K562 (cell line): ENCODE data around the gene ROS1.

Source experiments
- CHD2 ChIP-seq: IDR thresholded peaks from 2 replicates; pipeline ENCODE4 v1.6.1; 2011; ENCODE audit warnings: low read depth, low read length
- EP300 ChIP-seq: IDR thresholded peaks from 2 replicates; pipeline ENCODE4 v1.6.1; 2012; ENCODE audit warnings: low read length, improper control_type of control experiment
- HNRNPL ChIP-seq: fragments of 200-400 bp; formaldehyde crosslinking; IDR thresholded peaks from 2 replicates; pipeline ENCODE4 v1.6.1; 2017; ENCODE audit warnings: low read depth, mild to moderate bottlenecking, low read length
- LARP7 ChIP-seq: fragments of 450-650 bp; IDR thresholded peaks from 2 replicates; pipeline ENCODE4 v1.6.1; 2016
- POLR2A ChIP-seq: fragments of 450-650 bp; conservative IDR thresholded peaks from 2 replicates; pipeline ENCODE4 v1.6.1; 2016
- POLR2AphosphoS5 ChIP-seq: IDR thresholded peaks from 2 replicates; pipeline ENCODE4 v1.6.1; 2011; ENCODE audit warnings: mild to moderate bottlenecking, low read depth, low read length, moderate library complexity; ENCODE audit not compliant: control insufficient read depth, insufficient read depth
- ZNF143 ChIP-seq: sonication (generic); formaldehyde crosslinking; IDR thresholded peaks from 2 replicates; pipeline ENCODE4 v1.9.0; 2022; ENCODE audit warnings: mild to moderate bottlenecking, missing genetic modification reagents
- TF ChIP-seq, protein P1 (sequence below): IDR thresholded peaks from 3 replicates; pipeline ENCODE4 v1.6.1; 2011; ENCODE audit warnings: borderline replicate concordance, mild to moderate bottlenecking, moderate library complexity; ENCODE audit not compliant: insufficient read length; ENCODE audit errors: extremely low read depth
- TF ChIP-seq, protein P2 (sequence below), 3 experiments: IDR thresholded peaks in 2 of 3; conservative IDR thresholded peaks in 1 of 3; 2 replicates each; pipeline ENCODE4 v1.5.1; 2011 to 2012; ENCODE audit warnings: low read length in 3 of 3, mild to moderate bottlenecking in 3 of 3, control low read depth in 2 of 3, improper control_type of control experiment in 1 of 3, inconsistent platforms in 1 of 3, low read depth in 1 of 3, mixed read lengths in 1 of 3, moderate library complexity in 1 of 3; ENCODE audit not compliant: insufficient read depth in 2 of 3

DNA sequence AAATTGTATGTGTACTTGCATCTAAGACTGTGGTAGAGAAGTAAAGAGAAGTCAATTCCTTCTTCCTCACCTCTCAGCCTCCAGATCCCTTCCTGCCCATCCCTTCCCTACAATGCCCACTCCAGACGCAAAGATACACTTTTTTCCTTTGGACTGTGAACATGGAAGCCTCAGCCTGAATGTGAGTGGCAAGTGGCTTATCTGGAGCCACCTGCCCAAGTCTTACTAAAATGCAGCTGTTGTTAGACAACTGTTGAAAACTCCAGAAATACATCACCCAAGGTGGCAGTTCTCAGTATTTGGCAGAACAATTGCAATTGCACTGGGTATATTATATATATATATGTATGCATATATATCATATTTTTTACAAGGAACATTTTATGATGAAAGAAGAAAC lies 152.9 kb downstream of the ROS1 start:
- TF ChIP-seq, protein P1, sequence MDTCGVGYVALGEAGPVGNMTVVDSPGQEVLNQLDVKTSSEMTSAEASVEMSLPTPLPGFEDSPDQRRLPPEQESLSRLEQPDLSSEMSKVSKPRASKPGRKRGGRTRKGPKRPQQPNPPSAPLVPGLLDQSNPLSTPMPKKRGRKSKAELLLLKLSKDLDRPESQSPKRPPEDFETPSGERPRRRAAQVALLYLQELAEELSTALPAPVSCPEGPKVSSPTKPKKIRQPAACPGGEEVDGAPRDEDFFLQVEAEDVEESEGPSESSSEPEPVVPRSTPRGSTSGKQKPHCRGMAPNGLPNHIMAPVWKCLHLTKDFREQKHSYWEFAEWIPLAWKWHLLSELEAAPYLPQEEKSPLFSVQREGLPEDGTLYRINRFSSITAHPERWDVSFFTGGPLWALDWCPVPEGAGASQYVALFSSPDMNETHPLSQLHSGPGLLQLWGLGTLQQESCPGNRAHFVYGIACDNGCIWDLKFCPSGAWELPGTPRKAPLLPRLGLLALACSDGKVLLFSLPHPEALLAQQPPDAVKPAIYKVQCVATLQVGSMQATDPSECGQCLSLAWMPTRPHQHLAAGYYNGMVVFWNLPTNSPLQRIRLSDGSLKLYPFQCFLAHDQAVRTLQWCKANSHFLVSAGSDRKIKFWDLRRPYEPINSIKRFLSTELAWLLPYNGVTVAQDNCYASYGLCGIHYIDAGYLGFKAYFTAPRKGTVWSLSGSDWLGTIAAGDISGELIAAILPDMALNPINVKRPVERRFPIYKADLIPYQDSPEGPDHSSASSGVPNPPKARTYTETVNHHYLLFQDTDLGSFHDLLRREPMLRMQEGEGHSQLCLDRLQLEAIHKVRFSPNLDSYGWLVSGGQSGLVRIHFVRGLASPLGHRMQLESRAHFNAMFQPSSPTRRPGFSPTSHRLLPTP = no peak
- no peak for TF ChIP-seq LARP7
- TF ChIP-seq CHD2 = no peak
- TF ChIP-seq POLR2AphosphoS5 = no peak
- TF ChIP-seq POLR2A = no peak
- TF ChIP-seq, protein P2, sequence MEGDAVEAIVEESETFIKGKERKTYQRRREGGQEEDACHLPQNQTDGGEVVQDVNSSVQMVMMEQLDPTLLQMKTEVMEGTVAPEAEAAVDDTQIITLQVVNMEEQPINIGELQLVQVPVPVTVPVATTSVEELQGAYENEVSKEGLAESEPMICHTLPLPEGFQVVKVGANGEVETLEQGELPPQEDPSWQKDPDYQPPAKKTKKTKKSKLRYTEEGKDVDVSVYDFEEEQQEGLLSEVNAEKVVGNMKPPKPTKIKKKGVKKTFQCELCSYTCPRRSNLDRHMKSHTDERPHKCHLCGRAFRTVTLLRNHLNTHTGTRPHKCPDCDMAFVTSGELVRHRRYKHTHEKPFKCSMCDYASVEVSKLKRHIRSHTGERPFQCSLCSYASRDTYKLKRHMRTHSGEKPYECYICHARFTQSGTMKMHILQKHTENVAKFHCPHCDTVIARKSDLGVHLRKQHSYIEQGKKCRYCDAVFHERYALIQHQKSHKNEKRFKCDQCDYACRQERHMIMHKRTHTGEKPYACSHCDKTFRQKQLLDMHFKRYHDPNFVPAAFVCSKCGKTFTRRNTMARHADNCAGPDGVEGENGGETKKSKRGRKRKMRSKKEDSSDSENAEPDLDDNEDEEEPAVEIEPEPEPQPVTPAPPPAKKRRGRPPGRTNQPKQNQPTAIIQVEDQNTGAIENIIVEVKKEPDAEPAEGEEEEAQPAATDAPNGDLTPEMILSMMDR (IDR thresholded peaks at IDR 0.05 in 2 of 3, conservative IDR thresholded peaks at IDR 0.05 in 1 of 3; ENCODE audit: insufficient read depth in 2 of 3, low read depth in 1 of 3, low read length in 3 of 3) = no peak
- TF ChIP-seq HNRNPL = no peak
- no peak for TF ChIP-seq EP300
- TF ChIP-seq ZNF143 (CRISPR knock-in tag) = no peak
